Hepatic stellate cell (primary cell): ENCODE measurements around the gene SAMD11.

Source experiments
- DNase-seq: peaks from one replicate; pipeline ENCODE4 v3.0.0; 2011; ENCODE audit warnings: low spot score

Gene SAMD11

DNA sequence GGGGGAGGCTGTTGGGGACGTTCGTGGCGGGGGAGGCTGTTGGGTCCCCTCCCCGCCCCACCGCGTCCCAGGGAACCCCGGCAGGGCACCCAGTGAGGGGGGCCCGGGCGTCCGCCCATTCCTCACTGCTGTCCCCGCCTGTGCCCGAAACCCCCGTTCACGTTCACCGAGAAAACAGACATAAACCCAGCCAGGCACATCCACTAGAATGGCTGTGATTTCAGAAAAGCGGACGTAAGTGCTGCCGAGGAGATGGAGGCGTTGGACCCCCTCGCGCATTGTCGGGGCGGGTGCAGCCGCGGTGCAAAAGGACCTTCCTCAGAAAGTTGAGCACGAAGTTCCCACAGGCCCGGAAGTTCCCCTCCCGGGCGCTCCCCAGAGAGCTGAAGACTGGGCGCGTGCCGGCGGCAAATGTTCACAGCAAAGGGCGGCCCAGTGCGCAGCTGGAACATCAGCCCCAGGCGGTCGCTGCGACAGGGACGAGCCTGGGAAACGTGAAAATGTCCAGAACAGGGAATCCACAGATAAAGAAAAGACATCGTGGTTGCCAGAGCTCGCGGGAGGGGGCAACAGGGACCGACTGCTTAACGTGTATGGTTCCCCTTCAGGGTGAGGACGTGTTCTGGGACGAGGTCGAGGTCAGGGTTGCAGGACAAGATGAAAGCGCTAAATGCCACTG lies 18.5 kb upstream of the SAMD11 start:
- DNase-seq: peak; percentile 31

- DNase-seq: peak; percentile 26
These were observed 17.7 kb upstream of the SAMD11 start for GRCh38 chr1:905811-906599.

GRCh38 chr1:906600-907420 lies 16.9 kb upstream of the SAMD11 start:
- DNase-seq: peak; percentile 77

DNA sequence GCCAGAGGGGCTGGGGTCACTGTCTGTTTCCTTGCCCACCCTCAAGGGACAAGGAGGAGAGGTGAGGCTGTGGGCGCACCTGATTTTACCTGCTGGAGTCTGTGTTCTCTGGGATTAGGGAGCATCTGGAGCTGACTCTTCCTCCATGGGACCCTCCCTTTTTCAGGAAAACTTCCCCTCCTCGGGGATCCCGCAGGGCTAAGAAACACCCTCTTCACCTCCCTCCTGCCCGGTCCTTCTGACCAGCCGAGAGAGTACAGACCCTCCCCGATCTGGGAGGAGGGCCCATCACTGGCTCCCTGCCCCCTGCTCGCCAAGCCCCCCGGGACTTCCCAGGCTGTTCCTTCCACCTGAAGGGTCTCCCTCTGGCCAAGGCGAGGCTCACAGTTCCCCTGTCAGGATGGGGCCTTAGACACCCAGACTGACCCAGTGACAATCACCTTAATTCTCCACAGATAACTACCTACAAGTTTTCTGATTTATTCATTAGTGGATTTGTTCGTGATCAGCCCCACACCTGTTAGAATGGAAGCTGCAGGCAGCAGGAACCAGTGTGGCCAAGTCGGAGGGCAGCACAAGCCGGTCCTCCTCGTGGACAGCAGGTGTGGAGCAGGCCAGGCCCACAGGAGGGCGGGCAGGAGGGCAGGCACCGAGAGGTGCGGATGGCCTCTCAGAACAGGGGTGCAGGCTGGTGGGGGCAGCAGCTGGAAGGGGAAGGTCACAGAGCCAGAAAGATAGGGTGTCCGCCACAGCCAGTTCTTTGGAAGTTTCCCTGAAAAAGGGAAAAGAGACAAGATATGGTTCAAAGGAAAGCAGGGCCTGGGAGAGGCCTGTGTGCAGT lies 15.9 kb upstream of the SAMD11 start:
- DNase-seq: no peak

- no peak for DNase-seq
These were observed 15.1 kb upstream of the SAMD11 start for GRCh38 chr1:908661-909060.

DNA sequence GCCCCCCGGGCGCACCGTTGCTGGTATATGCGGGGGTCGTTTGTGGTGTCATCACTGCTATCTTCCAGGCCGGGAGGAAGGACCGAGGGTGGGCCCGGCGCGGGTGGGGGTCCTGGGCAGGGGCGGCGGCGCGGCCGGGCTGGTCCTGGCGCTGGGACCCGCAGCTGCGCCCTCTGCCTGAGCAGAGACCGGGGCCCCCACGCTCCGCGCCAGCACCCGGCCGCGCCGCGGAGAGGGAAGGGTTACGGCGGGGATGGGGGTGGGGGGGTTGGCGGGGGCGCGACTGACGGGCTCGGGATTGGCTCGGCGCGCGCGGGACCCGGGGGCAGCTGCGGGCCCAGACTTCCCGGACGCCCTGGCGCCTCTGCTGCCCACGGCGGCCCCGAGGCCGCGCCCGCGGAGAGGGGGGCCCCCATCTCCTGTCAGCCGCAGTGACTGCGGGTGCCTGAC lies 13.8 kb upstream of the SAMD11 start:
- no peak for DNase-seq

DNA sequence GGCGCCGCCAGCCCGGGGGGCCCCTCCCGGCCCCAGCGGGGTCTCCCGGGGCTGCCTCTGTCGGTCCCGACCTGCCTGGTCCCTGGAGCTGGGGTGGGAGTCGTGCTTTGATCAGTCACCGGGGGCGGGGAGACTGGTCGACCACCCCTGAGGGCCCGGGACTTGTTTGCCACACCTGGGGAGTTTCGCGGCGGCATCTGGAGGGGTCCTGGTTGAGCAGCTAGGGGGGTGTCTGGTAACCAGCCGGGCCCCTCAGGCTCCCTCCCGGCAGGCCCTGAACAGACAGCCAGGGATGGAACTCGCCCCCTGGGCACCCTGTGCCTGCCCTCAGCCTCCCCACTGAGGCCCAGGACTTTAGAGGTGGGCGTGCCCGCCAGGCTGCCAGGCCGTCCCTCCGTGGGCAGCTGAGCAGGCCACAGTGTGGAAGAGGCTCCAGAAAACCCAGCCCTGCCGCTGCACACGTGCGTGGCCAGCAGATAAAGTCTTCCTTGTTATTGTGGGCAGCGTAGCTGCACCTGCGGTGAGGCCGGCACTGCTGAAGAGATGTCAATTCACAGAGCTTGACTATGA lies 13.3 kb upstream of the SAMD11 start:
- no peak for DNase-seq

GRCh38 chr1:910881-911721 lies 12.6 kb upstream of the SAMD11 start:
- DNase-seq: no peak

DNA sequence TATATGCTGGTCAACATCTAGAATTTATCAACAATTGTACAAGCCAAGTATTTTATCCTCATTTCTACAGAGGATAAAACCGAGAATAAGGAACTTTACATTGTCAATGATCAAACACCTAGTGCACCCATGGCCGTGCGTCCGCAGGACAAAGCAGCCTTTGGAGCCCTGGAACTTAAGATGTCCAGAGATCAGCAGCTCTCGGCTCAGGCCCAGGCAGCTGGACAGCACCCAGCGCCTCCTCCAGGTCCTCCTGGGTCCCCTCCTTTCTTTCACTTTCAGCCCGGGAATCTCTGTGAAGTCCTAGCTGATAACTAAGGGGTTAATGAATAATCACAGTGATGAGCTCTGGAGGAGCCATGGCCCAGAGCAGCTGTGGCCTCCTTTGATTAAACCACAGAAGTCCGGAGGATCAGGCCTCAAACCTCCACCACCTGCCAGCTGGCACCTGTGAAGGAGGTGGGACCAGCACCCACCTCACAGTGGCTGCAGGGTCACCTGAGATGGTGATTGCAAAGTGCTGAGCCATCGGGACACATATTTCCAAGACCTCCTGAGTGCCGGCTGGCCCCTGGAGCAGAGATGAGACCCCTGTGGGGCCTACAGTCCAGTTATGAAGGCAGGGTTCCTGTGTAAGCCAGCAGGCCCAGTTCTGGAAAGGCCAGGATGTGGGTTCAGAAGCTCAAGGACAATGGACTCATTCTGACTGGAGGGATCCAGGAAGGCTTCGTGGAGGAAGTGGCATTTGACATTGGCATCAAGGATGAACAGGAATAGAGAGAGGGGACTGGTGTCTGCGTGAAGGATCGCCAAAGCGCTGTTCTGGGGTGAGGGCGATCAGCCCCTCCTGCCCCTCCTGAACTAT lies 11.6 kb upstream of the SAMD11 start:
- no peak for DNase-seq

DNA sequence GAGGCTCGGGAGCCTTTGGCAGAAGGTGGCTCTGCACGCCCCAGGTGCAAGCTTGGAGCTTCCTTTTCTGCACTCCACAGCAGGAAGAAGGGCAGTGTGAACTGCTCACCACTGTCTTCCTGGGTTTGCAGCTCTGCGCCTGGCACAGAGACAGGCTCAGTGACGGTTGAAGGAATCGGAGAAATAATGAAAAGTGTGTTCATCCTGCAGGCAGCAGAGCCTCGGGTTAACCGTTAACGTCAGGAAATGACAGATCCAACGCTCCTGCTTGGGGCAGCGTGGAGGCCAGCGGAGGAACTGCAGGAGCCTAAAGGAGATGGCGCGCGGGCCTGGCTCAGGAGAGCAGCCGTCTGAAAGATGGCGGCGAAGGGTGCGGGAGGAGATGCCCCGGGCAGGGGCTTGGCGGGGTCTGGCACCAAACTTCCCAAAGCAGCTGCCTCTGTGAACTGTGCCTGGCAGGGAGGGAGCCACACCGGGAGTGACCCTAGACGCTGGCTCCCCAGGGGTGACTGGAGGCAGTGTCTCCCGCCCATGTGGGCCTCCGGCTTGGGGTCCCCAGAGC lies 10.9 kb upstream of the SAMD11 start:
- DNase-seq: no peak

DNA sequence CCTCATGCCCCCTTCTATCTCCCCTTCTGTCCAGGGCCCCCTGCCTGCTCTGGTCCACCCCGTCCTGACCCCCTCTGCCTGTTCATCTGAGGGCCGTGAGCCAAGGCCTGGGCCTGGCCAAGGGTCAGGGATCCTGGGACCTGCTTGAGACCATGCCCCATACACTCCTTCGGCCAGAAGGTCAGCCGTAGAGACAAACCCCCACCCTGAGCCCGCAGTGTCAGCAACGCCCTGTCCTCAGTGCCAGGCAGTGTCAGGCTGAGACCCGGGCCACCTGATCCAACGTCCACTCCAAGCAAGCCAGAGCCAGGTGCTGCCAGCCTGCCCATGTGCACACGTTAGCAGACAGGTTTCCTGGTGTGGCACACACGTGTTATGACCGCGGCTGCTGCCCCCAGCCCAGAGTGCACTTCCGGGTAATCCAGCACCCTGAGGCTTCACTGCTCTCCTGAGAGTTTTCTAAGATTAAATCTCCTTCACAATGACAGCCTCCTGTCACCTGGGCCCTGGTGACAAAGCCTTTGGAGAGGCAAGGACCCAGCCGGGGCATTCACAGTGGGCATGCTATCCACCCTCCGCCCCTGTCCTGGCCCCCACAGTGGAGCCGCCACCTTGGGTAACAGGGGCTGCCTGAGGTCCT lies 10.1 kb upstream of the SAMD11 start:
- DNase-seq: no peak

- DNase-seq: no peak
These were observed 9.4 kb upstream of the SAMD11 start for GRCh38 chr1:914131-914890.

DNA sequence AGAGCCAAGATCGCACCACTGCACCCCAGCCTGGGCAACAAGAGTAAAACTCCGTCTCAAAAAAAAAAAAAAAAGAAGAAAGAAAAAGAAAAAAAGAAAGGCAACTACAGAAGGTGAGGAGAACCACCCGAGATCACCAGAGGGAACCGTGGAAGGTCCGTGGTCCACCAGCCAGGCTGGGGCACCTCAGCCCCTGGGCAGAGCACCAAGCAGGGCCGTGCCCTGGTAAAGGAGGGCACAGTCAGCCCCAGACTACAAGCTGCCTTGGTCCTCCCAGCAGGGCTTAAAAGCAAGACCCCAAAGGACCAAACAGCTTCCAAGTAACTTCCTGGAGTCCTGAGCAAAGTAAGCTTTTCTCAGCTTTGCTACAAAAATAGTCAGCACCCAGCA lies 8.8 kb upstream of the SAMD11 start:
- DNase-seq: no peak

- DNase-seq: no peak
These were observed 8.2 kb upstream of the SAMD11 start for GRCh38 chr1:915295-916172.

GRCh38 chr1:916173-917075 lies 7.3 kb upstream of the SAMD11 start:
- DNase-seq: no peak

GRCh38 chr1:917076-917459 lies 6.7 kb upstream of the SAMD11 start:
- no peak for DNase-seq
